Thyroid gland (tissue), 4 donors: ENCODE measurements around the gene CLRN2.

Source experiments
- POLR2A ChIP-seq, 2 donors: fragments of 450-650 bp; IDR thresholded peaks; one replicate each; pipeline ENCODE4 v1.6.1; 2017; ENCODE audit warnings: antibody characterized with exemption in 2 of 2, mild to moderate bottlenecking in 2 of 2, moderate library complexity in 1 of 2
- TF ChIP-seq, protein P1 (sequence below), 6 experiments: fragments of 200-600 bp in 3 of 6; fragments of 450-650 bp in 3 of 6; sonication (generic) in 3 of 6; IDR thresholded peaks; one replicate each; pipeline ENCODE4 v1.5.1; 2016 to 2019; ENCODE audit warnings: antibody characterized with exemption in 6 of 6, mild to moderate bottlenecking in 2 of 6, inconsistent platforms in 1 of 6, moderate library complexity in 1 of 6

DNA sequence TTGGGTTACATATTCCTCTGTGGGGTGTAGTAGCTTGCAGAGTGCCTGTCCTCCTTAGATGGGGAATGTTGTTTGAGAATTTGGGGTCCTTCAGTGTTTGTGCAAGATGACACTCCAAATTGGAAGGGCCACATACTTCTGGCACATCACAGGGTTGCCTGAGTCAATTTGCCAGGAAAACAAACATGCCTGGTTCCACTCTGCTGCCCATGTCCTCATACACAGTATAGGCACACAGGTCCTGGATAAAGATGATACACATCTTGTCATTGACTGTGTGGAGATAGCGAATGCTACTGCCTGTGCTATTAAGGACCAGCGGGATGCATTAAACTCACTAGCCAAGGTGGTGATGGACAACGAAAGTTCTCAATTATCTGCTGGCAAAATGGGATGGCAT lies 50.9 kb downstream of the CLRN2 start:
- TF ChIP-seq, protein P1, sequence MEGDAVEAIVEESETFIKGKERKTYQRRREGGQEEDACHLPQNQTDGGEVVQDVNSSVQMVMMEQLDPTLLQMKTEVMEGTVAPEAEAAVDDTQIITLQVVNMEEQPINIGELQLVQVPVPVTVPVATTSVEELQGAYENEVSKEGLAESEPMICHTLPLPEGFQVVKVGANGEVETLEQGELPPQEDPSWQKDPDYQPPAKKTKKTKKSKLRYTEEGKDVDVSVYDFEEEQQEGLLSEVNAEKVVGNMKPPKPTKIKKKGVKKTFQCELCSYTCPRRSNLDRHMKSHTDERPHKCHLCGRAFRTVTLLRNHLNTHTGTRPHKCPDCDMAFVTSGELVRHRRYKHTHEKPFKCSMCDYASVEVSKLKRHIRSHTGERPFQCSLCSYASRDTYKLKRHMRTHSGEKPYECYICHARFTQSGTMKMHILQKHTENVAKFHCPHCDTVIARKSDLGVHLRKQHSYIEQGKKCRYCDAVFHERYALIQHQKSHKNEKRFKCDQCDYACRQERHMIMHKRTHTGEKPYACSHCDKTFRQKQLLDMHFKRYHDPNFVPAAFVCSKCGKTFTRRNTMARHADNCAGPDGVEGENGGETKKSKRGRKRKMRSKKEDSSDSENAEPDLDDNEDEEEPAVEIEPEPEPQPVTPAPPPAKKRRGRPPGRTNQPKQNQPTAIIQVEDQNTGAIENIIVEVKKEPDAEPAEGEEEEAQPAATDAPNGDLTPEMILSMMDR (IDR thresholded peaks at IDR 0.05): no peak
- no peak for TF ChIP-seq POLR2A (IDR thresholded peaks at IDR 0.05)
